GM08714 (cell line): Measurements from ENCODE around the gene GCNA.
"Not testable (repeated sequence)": the region's sequence is repeated elsewhere in the genome, so short reads cannot be mapped to it uniquely, and the experiment has no call there.

ENCODE experiments used
- H3K4me3 ChIP-seq: fragments of 200-500 bp; sonication (Bioruptor generic); 2 replicates; pipeline ENCODE4 v1.5.1; 2014; ENCODE audit warnings: mild to moderate bottlenecking, low read length, inconsistent platforms
- ZNF274 ChIP-seq: IDR thresholded peaks from 2 replicates; pipeline ENCODE4 v1.6.1; 2012; ENCODE audit warnings: mild to moderate bottlenecking, low read depth, low read length

GCNA gene

DNA sequence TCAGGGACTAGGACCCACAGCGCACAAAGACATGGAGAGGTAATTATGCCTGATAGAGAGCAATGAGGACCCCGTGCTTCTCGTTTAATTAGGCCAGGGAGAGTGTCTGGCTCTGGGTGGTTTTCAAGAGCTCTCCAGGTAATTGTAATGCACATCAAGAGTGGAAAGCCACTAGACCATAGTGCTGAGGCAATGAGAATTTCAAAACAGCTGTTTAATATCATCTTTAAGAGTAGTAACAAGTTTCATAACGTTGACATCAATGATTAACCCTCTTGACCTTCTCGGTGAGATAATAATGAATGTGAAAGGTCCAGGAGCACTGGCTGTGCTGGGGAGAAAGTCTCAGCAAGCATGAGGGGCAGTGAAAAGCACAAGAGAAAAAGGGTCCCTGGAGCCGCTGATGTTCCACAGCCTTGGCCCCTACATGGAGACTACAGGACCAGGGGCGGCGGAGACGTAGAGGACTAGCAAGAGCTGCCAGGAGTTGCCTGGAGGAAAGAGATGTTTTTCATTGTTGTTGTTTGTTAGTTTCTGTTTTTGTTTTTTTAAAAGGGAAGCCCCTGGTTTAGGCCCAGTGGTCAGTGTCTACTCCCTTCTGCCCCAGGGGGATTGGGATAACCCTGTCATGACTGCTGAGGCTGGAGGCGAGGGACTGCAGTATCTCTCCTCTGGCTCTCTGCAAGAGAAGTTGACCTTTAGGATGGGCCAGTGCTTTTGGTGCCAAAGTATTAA lies 54.9 kb downstream of the GCNA start:
- H3K4me3 ChIP-seq, result no peak overlapping the region; the same call in 1 of the 2 replicates
- no peak for TF ChIP-seq ZNF274

- H3K4me3 ChIP-seq, result no peak overlapping the region
- TF ChIP-seq ZNF274, result no peak
Observed at GRCh38 chrX:71634366-71634765, 56.1 kb downstream of the GCNA start.

DNA sequence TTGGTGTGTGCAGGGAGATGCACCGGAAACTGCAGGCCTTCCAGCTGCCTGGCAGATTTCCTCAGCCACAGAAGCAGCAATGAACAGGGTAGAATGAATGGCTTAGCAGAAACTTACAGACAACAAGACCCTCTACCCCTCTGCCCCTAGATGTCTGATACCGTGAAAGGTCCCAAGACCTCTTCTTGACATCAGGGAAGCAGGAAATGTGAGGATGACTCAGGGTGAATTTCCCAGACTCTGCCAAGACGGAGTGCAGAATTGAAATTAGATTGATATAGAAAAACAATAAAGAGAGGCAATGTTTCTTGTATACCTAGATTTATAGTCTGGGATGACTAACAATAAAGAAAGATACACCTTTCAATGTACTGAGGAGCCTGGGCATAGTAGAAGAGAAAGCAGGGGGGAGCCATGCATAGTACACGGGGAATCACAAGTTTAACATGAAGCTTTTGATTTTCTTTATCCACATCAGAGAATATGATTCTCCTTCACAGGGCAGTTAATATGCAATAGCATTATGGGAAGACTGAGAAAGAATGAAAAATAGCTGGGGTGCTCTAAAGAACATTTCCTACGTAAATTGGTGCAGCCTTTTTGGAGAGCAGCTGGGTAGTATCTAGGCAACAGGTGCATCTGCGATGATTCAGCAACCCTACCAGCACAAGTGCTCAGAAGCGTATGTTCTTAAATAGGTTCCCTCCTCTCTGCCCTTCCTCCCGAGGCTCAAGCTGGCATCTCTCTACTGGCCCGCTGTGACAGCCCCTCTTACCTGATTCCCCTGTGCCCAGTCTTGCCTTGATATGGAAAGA lies 58.4 kb downstream of the GCNA start:
- H3K4me3 ChIP-seq, result no peak overlapping the region
- TF ChIP-seq ZNF274, result no peak

DNA sequence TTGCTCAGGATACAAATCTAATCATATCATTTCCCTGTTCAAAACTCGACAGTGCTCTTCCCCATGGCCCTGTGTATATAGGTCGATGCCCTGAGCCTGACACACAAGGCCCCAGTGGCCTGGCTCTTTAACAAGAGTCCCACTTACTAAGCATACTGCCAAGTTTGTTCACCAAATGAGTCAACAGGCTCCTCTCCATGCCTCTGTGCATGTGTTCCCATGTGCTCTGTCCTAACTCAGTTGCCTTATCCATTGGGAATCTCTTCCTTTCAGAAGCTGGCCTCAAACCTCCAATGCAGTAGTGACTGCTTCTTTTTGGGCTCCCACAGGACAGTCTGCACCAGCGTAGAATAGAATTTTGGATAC lies 59.0 kb downstream of the GCNA start:
- no peak for TF ChIP-seq ZNF274
- H3K4me3 ChIP-seq, result no peak overlapping the region

DNA sequence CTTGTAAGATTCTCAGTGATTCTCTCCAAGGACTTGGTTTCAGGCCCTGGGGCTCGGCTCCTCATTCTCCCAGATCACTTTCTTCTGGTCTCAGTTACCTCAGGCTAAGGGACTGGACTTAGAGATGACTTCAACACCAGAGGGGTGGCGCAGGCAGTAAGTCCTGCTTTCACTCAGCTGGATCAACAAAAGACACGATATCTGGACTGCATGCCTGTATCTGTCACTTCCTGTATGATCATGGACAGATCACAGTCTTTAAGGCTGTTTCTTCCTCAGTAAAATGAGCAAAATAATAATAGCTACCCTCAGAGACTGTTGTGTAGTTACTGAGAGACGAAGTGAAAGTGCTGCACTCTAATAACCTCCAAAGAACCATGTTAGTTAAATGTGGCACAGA lies 59.6 kb downstream of the GCNA start:
- H3K4me3 ChIP-seq, result no peak overlapping the region; the same call in 1 of the 2 replicates
- no peak for TF ChIP-seq ZNF274

GRCh38 chrX:71638409-71638808 lies 60.2 kb downstream of the GCNA start:
- no peak overlapping the region for H3K4me3 ChIP-seq
- no peak for TF ChIP-seq ZNF274

DNA sequence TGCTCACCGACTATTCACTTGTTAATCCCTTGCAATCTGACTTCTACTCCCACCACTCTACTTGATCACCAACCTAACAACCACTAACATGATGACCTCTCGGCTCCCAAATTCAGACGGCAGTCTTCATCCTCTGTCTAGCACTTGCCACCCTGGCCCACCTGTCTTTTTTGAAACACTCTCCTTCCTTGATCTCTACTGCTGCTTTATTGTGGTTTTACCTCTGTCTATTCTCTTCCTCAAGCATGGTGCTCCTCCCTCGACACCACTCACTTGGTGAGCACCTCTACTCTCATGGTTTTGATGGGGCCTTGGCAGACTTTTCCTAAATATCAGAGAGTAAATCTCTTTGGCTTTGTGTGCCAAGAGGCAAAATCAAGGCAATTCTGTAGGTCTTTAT lies 61.8 kb downstream of the GCNA start:
- TF ChIP-seq ZNF274, result no peak
- H3K4me3 ChIP-seq, result no peak overlapping the region

GRCh38 chrX:71644406-71644805 lies 66.2 kb downstream of the GCNA start:
- H3K4me3 ChIP-seq, result not testable (repeated sequence)

GRCh38 chrX:71650333-71650969 lies 72.2 kb downstream of the GCNA start:
- H3K4me3 ChIP-seq, result no peak overlapping the region
- TF ChIP-seq ZNF274, result no peak

DNA sequence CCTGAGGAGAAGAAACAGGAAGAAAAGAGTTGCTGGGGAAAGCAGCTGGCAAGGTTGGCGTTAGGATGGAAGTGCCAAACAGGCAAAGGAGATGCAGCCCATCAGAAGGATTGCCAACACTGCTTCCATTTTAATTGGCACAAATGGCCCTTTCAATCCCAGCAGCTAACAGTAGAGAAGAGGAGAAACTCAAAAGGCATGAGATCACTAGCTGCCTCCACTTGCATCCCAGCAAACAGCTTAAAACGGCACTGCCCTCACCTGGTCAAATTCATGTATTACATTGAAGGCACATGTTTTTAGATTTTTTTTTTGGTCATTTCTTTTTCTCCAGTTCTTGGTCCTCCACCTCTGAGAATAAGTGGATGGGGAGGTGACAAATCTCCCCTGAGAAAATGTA lies 74.2 kb downstream of the GCNA start:
- no peak overlapping the region for H3K4me3 ChIP-seq
- TF ChIP-seq ZNF274, result no peak

GRCh38 chrX:71653344-71653743 lies 75.1 kb downstream of the GCNA start:
- TF ChIP-seq ZNF274, result no peak
- no peak overlapping the region for H3K4me3 ChIP-seq

- no peak overlapping the region for H3K4me3 ChIP-seq
- TF ChIP-seq ZNF274, result no peak
Observed at GRCh38 chrX:71657267-71657666, 79.0 kb downstream of the GCNA start.

- H3K4me3 ChIP-seq, result no peak overlapping the region
- no peak for TF ChIP-seq ZNF274
Observed at GRCh38 chrX:71659342-71659741, 81.1 kb downstream of the GCNA start.

GRCh38 chrX:71659959-71660358 lies 81.7 kb downstream of the GCNA start:
- TF ChIP-seq ZNF274, result no peak
- H3K4me3 ChIP-seq, result no peak overlapping the region
